CD4-positive, alpha-beta T cell treated with Interleukin-12 subunit alpha and Interleukin-12 subunit beta, for 1 hour (primary cell): ENCODE measurements around the gene ZNF335.

ENCODE experiments used
- DNase-seq: peaks from one replicate; pipeline ENCODE4 v3.0.0-alpha.2; 2020

ZNF335 gene

GRCh38 chr20:45971675-45972499 is at the start of gene ZNF335:
TSS of gene ZNF335 (minus strand) at chr20:45972203. CDS start at chr20:45971410, 793 bp downstream.
- DNase-seq = peak; percentile 97

- DNase-seq = no peak
These were observed 48.6 kb upstream of the ZNF335 start for GRCh38 chr20:46020555-46020954.

GRCh38 chr20:46018611-46019010 is 46.6 kb upstream of the ZNF335 start:
- DNase-seq = no peak

- no peak for DNase-seq
These were observed 46.1 kb upstream of the ZNF335 start for GRCh38 chr20:46018112-46018511.

- DNase-seq = no peak
These were observed 45.3 kb upstream of the ZNF335 start for GRCh38 chr20:46017272-46017671.

- no peak for DNase-seq
These were observed 42.8 kb upstream of the ZNF335 start for GRCh38 chr20:46014517-46015396.

GRCh38 chr20:46013829-46014516 is 42.0 kb upstream of the ZNF335 start:
- peak; percentile 77 for DNase-seq

GRCh38 chr20:46013322-46013828 is 41.4 kb upstream of the ZNF335 start:
- no peak for DNase-seq

GRCh38 chr20:46012921-46013320 is 40.9 kb upstream of the ZNF335 start:
- no peak for DNase-seq

GRCh38 chr20:46011631-46012482 is 39.9 kb upstream of the ZNF335 start:
- peak; percentile 34 for DNase-seq

- DNase-seq = peak; percentile 50
These were observed 38.7 kb upstream of the ZNF335 start for GRCh38 chr20:46010491-46011391.

- no peak for DNase-seq
These were observed 37.8 kb upstream of the ZNF335 start for GRCh38 chr20:46009816-46010215.

GRCh38 chr20:46007671-46008070 is 35.7 kb upstream of the ZNF335 start:
- DNase-seq = no peak

- no peak for DNase-seq
These were observed 35.0 kb upstream of the ZNF335 start for GRCh38 chr20:46006964-46007363.

GRCh38 chr20:46006022-46006705 is 34.2 kb upstream of the ZNF335 start:
- no peak for DNase-seq

- peak; percentile 58 for DNase-seq
These were observed 33.0 kb upstream of the ZNF335 start for GRCh38 chr20:46004889-46005473.

GRCh38 chr20:46004187-46004586 is 32.2 kb upstream of the ZNF335 start:
- no peak for DNase-seq

GRCh38 chr20:46002008-46002407 is 30.0 kb upstream of the ZNF335 start:
- no peak for DNase-seq

- no peak for DNase-seq
These were observed 29.5 kb upstream of the ZNF335 start for GRCh38 chr20:46001498-46001897.
